Smooth muscle cell of the brain vasculature (primary cell): Measurements from ENCODE around the gene CISD3.
A peak's percentile ranks its signal among the peaks of the same experiment; 100 is the strongest.

ENCODE experiments used
- DNase-seq: peaks from one replicate; pipeline ENCODE4 v3.0.0-alpha.2; 2012; ENCODE audit warnings: low read depth, low spot score

The CISD3 gene

DNA sequence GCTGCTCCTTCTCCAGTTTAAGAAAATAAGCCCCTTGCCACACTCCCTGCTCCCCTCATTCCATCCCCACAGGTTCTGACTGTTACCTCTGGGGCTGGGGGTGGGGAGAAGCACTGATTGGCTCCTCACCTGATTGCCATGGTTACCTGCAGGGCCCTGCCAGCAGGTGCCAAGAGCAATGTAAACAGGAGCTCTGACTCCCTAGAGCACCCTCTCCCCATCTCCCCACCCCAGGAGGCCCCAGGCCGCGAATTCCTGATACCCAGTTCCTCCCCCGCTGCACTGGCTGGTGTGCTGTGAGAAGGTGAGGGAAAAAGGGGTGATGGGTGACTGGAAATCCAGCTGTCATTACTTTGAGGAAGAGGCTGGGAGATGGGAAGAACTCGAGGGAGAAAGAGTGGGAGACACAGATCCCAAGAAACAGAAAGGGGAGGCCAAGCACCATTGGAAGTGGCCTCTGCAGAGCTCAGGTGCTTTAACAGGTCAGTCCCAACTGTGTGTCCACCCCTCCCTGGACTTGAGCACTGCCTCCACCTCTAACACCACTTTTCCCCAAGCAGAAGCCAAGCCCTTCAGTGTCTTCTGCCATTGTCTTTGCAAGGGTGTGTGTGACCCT lies 13.5 kb downstream of the CISD3 start:
- DNase-seq, result no peak

- DNase-seq, result no peak
Measured at GRCh38 chr17:38745545-38745944, 15.4 kb downstream of the CISD3 start.

GRCh38 chr17:38746004-38746848 lies 16.1 kb downstream of the CISD3 start:
- DNase-seq, result no peak

DNA sequence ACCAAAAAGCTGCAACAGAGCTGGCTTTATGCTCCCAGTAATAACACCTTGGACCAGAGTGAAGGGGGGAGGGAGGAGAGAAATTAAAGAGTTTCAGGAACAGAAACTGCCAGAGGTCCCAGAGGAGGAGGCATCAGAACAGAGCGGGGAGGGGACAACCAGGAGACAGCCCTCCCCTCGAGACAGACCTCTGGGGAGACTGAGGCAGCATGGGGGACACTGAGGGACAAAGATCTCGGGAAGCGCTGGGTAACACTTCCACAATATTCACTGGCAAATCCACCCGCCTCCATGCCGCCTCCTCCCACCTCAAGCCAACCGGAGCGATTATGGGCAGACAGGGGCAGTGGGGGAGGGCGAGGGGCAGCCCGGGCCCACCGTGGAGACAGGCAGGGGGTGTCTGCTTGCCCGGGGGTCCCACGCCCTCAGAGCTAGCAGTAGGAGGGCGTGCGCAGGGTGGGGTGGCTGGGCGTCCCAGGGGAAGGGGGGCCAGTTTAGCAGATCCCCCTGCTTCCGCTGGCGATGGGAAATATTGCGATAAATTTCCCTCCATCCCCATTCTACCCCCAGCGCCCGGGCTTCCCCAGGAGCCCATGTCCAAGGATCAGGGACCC lies 16.8 kb downstream of the CISD3 start:
- no peak for DNase-seq

- no peak for DNase-seq
Measured at GRCh38 chr17:38747463-38748148, 17.5 kb downstream of the CISD3 start.

DNA sequence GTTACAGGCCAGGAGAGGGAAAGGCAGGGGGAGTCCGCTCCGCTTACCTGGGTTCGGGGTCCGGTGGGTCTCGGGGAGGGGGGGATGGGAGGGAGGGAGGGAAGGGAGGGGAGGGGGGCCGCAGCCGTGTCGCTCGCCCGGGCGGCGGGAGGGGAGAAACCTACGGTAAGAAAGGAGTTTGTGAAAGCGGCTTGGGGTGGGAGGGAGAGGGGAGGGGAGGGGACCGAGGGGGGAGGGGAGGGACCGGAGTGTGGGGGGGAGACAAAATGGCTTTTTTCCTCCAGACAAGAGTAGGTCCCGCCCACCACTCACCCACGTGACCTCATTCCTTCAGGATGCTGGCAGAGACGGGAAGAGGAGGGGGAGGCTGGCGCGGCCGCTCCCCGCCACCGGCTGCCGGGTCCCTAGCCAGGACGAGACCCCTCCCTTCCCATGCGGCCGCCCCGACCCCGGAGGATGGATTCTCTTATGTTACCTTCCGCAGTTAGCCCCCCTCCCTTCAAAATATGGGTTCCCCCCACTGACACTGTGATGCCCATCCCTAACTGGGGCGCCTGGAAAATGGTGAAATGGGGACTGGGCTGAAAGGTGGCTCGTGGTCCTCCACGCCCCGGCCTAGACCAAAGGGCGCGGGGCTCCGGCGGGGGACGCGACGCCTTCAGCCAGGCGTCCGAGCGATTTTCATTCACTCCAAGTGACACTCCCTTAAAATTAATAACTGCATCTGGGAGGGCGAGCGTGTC lies 18.2 kb downstream of the CISD3 start, which contains the start of gene PCGF2:
Gene PCGF2, minus strand, starts transcription at position 188 of the 743 bp plus-strand sequence. CDS start 7,934 bp downstream, outside the sequence.
- DNase-seq, result no peak

GRCh38 chr17:38748892-38749222 lies 18.7 kb downstream of the CISD3 start:
- no peak for DNase-seq

DNA sequence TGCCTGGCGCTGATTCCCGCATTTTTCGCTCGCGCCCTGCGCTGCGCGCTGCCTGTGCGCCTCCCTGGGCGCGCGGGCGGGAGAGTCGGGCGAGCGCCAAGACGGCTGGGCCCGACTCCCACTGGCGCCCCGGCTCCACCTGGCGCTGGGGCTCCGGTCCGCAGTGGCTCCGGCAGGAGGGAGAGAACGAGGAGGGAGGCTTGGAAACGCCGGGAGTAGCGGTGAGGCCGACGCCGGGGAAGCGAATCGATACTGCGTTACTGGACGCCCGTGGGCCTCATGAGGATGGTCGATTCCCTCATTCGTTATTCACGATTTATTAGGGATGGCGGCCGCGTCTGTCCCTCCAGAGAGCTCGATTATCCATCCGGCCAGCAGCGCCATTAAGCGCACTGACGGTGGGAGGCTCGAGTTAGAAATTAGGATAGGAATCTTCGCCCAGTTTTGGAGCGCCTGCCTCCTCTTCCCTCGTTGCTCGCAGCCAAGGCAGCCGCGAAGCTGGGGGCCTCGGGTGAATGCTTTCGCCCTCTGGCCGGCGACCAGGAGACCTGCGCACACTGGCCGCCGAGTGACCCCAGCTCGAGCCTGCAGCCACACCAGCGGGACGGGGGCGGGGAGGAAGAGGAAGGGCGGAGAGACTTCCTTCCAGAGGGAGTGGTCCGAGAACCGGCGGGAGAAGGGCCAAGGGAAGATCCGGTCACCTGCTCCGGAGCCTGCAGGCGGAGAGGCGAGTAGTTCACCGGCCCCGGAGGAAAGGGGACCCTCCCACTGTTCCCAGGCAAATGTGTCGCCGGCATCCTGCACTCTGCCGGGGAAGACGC lies 19.3 kb downstream of the CISD3 start:
- DNase-seq, result no peak

GRCh38 chr17:38750044-38750311 lies 19.8 kb downstream of the CISD3 start:
- no peak for DNase-seq

DNA sequence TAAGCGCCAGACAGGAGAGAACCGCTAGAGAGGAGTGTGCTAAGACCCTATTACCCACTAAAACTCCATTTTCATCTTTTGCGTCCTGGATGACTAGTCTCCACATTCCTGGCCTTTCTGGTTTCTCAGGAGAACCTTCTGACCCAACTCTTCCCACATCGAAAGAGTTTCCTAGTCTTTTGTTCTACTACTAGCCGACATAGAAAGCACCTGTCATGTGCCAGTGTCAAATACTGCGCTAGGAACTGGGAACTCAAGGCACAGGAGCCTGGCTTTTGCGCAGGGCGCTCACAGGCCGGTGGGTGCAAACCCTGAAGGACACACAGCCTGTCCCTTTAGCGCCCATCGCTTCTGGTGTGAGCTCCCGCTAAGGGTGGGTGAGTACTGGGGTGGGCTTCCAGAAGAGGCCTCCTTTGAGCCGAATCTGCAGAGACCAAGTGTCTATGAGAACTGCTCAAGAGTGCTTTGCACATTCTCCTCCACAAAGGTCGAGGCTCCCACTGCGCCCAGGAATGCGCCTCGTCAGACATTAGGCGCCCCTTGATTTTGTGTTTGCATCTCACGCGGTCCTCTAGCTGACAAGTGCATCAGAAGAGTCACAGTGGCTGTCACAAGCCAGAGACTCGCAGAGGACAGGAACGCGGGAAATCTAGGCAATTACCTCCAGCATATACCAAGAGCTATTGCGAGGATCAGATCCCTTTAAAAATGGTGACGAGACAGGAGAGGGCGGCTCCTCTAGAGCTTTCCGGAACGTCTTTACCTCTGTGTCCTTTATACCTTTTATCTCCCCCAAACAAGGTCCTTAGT lies 20.4 kb downstream of the CISD3 start:
- no peak for DNase-seq

GRCh38 chr17:38751144-38751807 lies 21.1 kb downstream of the CISD3 start:
- DNase-seq, result no peak

DNA sequence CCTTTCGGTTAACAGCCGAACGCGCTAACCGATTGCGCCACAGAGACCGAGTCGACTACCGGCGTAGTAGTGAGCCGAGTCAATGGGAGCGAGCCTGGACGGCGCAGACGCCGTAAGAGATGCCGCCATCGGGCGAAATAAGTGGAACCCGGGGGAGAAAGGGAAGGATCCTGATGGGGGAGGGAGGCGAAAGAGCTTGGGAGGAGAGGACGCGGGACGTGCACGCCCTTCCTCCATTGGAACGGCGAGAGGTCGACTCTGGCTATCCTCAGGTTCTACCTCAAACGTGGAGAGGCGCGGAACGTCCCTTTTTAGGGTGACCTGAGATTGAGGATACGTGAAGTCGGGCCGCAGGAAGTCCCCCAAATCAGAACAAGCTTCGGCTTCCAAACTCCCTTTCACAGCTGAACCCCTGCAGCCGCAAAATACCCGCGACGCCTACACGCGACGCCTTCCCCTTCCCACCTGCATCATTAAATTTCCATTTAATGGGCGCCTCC lies 21.7 kb downstream of the CISD3 start:
- no peak for DNase-seq

DNA sequence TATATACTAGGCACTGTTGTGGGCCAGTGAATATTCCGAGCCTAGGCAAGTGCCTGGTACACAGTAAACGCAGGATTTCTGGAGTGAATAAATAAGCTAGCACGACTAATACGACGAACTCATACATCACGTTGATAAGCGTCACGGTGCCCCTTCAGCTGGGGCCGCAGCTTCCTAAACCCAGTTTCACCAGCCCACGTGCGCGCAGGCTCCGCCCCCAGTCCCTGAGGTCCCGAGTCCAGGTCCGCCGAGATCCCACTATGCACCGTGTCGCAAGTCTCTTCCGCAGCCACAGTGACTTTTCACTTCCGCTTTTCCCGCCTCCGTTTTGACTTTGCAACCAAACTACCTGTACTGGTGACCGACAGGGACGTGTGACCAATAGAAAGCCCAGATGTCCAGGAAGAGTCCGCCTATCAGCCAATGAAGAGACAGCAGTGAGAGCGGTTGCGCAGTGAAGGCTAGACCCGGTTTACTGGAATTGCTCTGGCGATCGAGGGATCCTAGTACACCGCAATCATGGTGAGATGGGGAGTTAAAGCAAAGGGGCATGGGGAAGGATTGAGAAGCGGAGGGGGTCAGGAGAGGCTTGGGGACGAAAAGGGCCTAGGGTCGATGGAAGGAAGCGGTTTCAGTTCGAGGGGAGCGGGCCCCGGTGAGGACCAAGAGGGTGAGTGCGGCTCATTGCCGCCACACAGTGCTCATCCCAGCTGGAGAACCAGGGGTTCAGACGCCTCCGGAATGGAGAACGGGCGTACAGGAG lies 22.3 kb downstream of the CISD3 start, which contains the start of gene PSMB3:
Gene PSMB3, plus strand, starts transcription at position 434 of the 763 bp plus-strand sequence. Its CDS starts 86 bp downstream, at position 520.
- peak; percentile 95 for DNase-seq

DNA sequence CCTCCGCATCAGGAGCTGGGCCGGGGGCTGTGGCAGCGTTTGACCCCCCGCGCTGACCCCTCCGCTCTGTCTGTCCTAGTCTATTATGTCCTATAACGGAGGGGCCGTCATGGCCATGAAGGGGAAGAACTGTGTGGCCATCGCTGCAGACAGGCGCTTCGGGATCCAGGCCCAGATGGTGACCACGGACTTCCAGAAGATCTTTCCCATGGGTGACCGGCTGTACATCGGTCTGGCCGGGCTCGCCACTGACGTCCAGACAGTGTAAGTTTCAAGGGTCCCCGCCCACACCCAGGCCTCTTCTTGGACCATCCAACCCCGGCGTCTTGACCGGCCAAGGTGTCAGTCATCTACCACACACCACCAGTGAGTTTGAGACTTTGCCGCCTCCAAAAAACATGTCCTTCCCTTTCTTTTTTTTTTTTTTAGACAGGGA lies 22.9 kb downstream of the CISD3 start:
- DNase-seq, result no peak

DNA sequence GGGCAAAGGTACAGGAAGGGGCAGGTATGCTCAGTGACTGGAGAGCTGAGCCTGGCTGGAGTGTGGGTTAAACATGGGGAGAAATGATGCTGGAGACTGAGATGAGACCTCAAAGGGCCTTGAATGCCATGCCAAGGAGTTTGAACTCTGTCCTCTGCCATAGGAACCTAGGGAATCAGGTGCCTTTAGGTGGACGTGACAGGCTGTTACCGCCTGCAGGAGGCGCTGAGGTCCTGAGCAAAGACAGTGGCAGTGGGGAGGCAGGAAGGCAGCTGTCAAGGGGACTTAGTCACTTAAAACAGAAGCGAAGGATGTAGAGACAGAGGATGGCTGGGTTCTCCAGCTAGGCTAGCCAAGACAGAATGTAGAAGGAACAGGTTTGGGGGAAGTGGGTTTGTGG lies 31.5 kb downstream of the CISD3 start:
- DNase-seq, result no peak

DNA sequence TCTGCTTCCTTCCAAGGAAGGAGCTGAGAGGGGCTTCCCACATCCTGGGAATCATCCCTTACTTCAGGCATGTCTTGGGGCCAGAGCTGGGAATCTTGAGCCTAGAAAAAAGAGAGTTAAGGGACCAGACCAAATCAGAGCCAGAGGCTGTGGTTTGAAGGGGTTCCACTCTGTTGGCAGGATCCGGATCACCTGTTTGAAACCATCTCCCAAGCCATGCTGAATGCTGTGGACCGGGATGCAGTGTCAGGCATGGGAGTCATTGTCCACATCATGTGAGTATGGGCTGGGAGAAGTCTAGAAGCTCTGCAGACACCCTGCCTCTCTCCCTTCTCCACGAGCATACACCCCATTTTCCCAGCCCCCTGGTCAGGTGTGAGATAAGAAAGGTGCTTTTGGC lies 32.1 kb downstream of the CISD3 start:
- DNase-seq, result no peak

GRCh38 chr17:38766341-38766740 lies 36.2 kb downstream of the CISD3 start:
- DNase-seq, result no peak

- DNase-seq, result no peak
Measured at GRCh38 chr17:38768417-38768816, 38.3 kb downstream of the CISD3 start.
